GM18505 (cell line): Measurements from ENCODE around the gene GRPEL2.

Experiments used
- ATAC-seq: cut with Tn5 transposase; IDR thresholded peaks from one replicate; pipeline ENCODE4 v1.9.1; 2021; ENCODE audit not compliant: unreplicated experiment
- POLR2A ChIP-seq: IDR thresholded peaks from 4 replicates; pipeline ENCODE4 v1.6.1; 2011; ENCODE audit warnings: borderline replicate concordance; ENCODE audit not compliant: insufficient read depth, insufficient read length; ENCODE audit errors: extremely low read depth

Gene GRPEL2, protein sequence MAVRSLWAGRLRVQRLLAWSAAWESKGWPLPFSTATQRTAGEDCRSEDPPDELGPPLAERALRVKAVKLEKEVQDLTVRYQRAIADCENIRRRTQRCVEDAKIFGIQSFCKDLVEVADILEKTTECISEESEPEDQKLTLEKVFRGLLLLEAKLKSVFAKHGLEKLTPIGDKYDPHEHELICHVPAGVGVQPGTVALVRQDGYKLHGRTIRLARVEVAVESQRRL

DNA sequence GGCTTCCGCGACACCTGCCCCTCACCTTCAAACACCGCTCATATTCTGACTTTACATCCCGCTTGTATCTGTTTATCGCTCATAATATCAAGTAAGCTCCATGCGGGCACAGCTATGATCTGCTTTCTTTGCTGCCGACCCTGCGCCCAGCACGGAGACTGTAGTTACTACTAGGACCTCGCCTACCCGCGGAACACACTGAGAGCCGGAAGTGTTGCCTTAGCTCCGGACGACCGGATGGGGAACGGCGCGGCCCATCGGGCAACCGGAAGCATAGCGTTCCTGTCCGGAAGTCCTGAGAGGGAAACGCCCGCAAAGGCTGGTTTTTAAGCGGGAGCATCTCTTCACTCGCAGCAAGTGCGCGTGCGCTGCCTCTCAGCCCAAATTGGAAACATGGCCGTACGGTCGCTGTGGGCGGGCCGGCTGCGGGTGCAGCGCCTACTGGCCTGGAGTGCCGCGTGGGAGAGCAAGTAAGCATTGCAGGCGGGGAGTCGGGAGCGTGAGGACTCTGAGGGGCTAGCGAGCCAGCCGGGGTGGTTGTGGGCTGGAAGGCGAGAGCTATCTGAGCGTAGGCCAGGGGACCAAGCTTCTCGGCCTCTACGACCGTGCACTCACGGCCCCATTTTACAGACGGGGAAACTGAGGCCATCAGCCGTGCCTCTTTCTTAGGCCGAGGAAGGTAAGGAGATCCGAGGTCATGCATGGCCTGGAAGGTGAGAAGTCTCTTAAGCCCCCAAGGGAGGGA lies at the start of gene GRPEL2:
GRPEL2 (plus strand) TSS at position 353 of the 745 bp plus-strand sequence; CDS start at position 394, 41 bp downstream.
- TF ChIP-seq POLR2A, result peak; percentile 89
- peak; percentile 98 for ATAC-seq

GRCh38 chr5:149297340-149298025 lies 47.8 kb upstream of the GRPEL2 start:
- TF ChIP-seq POLR2A, result no peak
- no peak for ATAC-seq

DNA sequence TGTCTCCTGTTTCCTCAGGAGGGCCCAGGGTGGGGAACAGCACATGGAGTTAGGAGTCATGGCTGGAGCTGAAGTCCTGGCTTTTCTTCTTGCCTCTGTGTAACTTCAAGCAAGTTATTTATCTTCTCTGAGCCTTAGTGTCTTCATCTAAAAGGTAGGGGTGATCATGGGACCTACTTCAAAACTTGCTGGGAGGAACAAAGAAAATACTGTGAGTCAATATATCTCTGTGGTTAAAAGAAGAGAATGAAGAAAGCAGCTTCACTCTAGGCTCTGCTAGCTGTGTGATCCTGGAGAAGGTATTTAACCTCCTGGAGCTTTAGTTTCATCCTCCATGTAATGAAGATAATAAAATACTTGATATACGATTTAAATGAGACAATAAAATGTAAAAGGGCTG lies 47.1 kb upstream of the GRPEL2 start:
- no peak for ATAC-seq
- no peak for TF ChIP-seq POLR2A

GRCh38 chr5:149298842-149299404 lies 46.4 kb upstream of the GRPEL2 start:
- no peak for TF ChIP-seq POLR2A
- no peak for ATAC-seq

- ATAC-seq, result no peak
Observed at GRCh38 chr5:149299451-149300054, 45.7 kb upstream of the GRPEL2 start.

GRCh38 chr5:149300441-149300840 lies 44.9 kb upstream of the GRPEL2 start:
- ATAC-seq, result no peak

More at GRCh38 chr5:149299451-149300054, 45.7 kb upstream of the GRPEL2 start:
- TF ChIP-seq POLR2A, result no peak

DNA sequence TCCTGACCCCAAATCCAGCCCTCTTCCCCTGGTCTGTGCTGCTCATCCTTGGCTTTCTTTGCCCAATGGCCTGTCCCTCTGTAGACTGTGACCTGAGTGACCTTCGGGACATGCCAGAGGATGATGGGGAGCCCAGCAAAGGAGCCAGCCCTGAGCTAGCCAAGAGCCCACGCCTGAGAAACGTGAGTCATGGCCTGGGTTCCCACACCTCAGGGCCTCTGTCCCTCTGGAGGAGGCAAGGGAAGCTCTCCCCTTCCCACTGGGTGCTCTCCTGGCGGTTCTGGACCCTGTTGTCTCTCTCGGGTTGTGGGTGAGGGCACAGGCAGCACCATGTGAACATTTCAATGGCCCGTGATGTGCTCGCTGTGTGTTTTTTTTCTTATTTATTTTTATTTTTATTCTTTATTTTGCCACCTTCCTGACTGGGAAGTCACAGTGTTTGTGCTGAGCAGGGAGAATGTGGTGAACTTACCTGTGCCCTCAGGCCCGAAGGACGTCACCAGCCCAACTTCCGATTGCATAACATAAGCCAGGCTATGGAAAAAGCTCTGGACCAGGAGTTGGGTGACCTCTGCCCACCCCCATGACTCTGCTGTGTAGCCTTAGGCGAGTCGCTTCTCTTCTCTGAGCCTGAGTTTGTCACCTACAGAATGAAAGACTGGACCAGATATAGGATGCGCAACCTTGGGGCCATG lies 44.1 kb upstream of the GRPEL2 start:
- no peak for ATAC-seq
- no peak for TF ChIP-seq POLR2A

More at GRCh38 chr5:149300441-149300840, 44.9 kb upstream of the GRPEL2 start:
- TF ChIP-seq POLR2A, result no peak

GRCh38 chr5:149301744-149302380 lies 43.4 kb upstream of the GRPEL2 start:
- ATAC-seq, result no peak

DNA sequence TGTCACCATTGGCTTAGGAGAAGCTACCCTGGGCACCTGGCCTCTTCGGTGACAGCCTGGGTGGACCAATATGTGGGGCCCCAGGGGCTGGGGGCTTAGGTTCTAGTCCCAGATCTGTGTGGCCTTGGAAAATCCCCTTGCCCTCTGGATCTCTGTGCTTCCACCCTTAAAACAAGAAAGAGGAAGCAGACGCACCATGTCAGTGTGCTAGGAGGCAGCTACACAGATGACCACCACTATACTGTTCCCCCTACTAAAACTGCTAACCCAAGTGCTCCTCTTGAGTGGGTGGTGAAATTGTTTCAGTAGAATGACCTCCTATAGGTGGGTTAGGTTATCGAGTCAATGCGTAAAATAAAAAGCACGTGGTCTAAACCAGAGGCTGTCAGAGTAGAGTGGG lies 42.7 kb upstream of the GRPEL2 start:
- no peak for TF ChIP-seq POLR2A
- ATAC-seq, result no peak

More at GRCh38 chr5:149301744-149302380, 43.4 kb upstream of the GRPEL2 start:
- TF ChIP-seq POLR2A, result no peak

- no peak for TF ChIP-seq POLR2A
- ATAC-seq, result no peak
Observed at GRCh38 chr5:149303210-149303609, 42.1 kb upstream of the GRPEL2 start.

DNA sequence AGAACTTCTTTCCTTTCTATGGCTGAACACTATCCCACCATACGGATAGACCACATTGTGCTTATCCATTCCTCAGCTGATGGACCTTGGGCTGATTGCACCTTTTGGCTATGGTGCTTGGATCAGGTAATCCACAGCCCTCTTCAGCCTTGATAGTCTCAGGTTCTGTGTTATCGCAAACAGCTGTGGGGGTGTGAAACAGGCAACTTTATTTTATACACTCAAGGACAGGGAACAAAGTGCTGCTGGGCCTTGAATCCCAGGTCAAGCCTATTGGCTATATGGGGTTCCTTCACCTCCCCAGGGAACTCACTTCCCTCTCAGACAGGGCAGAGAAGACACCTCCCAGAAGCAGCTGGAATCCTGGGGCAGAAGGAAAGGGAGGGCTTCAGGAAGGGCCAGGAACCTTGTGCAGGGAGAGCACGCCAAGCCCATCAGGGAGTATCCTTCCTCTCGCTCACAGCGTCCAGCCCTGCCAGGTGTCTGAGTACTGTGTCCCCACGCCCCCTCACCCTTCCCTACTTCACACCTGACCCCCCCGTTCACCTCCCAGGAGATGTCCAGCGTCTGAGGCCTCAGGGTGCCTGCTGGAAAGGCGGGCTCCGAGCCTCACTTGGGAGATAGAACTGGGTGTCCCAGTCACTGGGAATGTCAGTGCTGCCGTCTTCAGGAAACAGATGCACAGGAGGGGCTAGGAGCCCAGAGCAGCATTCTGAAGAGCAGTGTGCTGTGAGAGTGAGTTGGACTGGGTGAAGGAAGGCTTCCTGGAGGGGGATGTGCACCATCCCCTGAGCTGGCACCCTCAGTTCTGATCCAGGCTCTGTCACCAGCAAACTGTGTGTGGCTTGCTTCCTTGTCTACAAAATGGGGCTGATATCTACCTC lies 40.9 kb upstream of the GRPEL2 start:
- no peak for TF ChIP-seq POLR2A
- no peak for ATAC-seq
